HG03025 (cell line): Measurements from ENCODE around the gene RBP4.
"Not testable (repeated sequence)": the region's sequence is repeated elsewhere in the genome, so short reads cannot be mapped to it uniquely, and the experiment has no call there.

Experiments
- ATAC-seq: cut with Tn5 transposase; IDR thresholded peaks from one replicate; pipeline ENCODE4 v1.9.1; 2021; ENCODE audit warnings: mild to moderate bottlenecking, moderate library complexity; ENCODE audit not compliant: unreplicated experiment, low FRiP score

RBP4 gene

GRCh38 chr10:93568105-93568390 is 33.0 kb downstream of the RBP4 start:
- ATAC-seq, result no peak

- no peak for ATAC-seq
Observed at GRCh38 chr10:93567277-93568104, 33.5 kb downstream of the RBP4 start.

- no peak for ATAC-seq
Observed at GRCh38 chr10:93566435-93567276, 34.4 kb downstream of the RBP4 start, which contains the start of gene FFAR4. Gene FFAR4, plus strand, starts transcription at chr10:93566665. Its CDS starts 56 bp downstream, at chr10:93566721.

DNA sequence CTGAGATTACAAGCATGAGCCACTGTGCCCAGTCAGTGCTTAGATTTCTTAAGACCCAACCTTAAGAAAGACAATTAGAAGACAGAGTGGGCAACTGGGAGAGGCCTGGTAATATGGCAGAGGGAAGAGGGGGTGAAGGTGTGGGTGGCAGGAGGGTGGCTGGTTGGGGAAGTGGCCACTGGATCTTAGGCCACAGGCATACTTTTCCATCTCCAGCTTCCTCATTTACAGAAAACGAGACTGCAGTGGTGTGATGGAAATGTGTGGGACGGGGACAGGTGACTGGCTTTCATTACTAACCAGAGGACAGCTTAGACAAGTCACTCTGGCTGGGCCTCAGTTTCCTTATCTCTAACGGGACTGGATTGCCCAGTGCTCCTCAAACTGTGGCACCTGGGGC is 35.6 kb downstream of the RBP4 start:
- ATAC-seq, result no peak

DNA sequence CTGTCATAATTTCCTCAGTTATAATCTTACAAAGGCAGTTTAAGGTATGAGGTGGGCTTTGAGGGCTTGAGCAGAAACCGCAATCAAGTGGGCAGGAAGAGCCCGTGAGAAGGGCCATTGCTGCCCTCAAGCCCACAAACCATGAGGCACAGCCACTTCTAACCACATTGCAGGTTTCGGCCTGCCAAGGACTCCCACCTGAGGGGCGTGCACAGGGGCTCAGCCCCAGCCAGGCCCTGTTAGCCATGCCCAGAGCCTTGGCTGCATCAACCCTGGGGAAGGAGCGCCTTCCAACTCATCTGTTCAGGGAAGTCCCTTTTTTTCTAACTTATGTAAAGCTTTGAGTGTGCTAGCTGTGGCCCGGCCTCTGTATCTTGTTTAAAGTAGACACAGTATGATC is 40.5 kb downstream of the RBP4 start:
- no peak for ATAC-seq

DNA sequence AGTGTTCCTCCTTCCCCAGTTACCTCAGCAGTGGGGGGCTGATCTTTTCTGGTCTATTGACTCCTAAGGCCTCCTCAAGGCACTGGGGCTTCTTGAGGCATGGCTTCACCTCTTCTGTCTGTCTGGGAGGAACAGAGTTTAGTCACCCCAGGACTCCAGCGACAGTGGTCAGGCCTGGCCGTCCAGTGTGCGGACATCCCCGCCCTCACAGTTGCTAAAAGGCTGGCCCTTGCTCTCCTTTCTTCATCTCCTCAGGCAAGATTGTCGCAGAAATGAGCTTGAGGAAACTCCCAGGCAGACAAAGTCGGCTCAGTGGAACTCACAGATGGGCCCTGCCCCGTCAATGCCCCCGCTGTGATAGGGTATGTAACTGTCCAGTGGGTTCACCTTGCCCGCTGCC is 41.5 kb downstream of the RBP4 start:
- ATAC-seq, result no peak

DNA sequence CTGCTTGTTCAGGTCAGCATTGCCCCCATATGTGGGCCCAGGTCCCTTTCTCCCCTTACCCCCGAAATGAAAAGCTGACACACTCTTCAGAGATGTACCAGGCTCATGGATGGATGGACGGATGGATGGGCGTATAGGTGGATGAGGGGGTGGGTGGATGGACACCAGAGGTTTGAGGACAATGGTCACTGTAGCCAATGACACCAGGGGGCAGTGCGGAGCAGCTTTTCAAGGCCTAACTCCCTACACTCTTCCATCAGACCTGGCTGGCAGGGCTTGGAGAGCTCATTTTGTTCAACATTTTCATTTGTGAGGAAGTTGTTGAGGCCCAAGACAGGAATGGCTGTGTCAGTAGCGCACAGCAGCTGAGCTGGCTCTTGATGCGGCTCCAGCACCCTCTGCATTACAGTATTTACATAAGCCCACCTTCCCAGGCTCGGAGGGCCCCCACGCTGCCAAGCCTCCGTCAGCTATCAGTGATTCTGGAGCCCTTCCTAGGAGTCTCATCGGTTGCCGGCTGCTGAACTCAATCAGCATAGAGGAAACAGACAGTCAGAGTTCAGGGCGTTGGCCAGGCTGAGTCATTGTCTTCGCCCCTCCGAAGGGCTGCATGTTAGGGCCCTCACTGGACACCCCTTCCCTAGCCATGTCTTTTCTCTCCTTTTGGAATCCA is 46.1 kb downstream of the RBP4 start:
- ATAC-seq, result no peak

- ATAC-seq, result no peak
Observed at GRCh38 chr10:93554316-93554663, 46.7 kb downstream of the RBP4 start.

DNA sequence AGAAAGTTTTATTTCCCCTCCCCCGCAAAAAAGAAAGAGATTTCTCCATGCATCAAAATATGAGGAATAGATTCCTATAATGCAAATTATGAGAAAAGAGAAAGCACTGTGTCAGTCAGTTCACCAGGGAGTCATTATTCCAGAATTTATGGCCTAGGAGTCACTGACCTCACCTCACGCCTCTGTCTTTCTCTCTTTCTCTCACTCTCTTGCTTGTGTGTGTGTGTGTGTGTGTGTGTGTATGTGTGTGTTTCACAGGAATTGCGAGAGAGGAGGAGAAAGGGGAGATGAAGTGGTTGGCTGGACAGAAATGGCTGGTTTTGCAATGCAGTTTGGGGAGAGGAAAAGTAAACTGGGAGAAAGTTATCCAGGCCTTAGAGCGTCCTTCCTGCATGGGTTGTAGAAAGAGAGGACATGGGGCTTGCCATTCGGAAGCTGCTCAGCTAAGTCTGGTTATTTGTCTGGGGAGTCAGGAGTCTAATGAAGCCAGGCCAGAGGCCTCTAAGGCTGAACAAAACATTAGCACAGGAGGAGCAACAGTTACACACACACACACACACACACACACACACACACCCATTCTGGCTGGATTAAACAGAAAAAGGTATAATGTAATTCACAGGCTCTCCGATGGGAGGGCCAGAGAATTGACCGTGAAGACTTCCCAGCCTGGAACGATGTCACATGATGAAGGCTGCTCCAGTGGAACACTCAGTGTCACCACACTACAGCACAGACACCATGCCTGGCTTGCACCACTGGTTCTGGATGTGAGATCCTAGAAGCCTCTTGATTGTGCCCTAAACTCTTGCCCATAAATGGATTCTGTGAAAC is 47.3 kb downstream of the RBP4 start:
- ATAC-seq, result no peak

DNA sequence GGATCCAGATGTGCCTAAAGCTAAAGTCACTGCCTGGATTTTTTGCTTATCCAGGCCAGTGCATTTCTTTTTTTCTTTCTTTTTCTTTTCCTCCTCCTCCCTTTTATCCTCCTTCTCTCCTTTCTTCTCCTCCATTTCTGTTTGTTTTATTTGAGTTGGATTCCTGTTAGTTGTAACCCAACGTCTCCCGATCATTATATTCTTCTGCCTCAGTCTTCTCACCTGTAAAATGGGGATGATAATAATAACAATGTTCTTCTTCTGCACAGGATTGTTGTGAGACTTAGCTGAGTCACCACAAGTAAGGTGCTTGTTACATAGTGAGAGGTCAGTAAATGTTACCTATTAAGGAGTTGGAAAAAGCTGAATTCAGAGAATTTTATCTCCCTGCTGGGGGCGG is 48.3 kb downstream of the RBP4 start:
- ATAC-seq, result no peak

GRCh38 chr10:93550606-93551005 is 50.4 kb downstream of the RBP4 start:
- no peak for ATAC-seq

DNA sequence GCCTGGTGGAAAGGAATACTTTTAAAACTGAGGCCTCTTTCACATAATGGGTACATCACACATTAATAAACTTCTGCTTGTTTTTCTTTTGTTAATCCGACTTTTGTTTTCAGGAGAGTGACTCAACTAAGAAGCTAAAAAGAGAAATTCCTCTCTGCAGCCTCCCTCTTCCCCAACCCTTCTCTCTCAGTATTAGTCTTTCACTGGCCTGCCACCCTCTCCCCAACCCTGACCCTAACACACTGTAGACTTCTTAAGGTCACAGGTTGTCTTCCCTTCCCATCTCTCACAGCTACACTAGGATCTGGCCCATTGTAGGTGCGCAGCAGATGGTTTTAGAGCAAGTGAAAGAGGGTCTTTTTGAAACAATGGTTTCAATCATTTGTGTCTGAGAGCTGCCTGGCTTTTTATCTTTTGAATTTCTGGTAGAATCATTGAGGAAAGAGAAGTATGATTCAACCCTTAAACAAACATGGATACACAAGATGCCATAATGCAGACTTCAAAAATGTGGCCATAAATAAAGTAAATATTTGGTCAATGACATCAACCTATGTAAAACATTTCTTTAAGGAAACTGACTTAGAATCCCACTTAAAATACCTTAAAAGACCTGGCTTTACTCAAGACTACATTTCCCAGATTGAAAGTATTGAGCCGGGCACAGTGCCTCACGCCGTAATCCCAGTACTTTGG is 52.5 kb downstream of the RBP4 start:
- no peak for ATAC-seq

- ATAC-seq, result no peak
Observed at GRCh38 chr10:93547522-93547921, 53.5 kb downstream of the RBP4 start.

DNA sequence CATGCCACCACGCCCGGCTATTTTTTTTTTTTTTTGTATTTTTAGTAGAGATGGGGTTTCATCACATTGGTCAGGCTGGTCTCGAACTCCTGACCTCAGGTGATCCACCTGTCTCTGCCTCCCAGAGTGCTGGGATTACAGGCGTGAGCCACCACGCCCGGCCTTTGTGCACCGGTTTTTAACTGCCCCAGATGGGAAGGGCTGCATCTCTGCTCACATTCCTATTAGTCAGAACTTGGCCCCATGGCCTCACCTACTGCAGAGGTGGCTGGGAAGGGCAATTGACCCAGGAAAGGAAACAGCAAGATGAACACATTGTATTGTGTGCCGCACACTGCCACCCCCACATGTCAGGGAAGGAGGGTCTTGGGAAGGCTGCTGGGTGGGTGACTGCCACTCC is 54.0 kb downstream of the RBP4 start:
- ATAC-seq, result not testable (repeated sequence)

DNA sequence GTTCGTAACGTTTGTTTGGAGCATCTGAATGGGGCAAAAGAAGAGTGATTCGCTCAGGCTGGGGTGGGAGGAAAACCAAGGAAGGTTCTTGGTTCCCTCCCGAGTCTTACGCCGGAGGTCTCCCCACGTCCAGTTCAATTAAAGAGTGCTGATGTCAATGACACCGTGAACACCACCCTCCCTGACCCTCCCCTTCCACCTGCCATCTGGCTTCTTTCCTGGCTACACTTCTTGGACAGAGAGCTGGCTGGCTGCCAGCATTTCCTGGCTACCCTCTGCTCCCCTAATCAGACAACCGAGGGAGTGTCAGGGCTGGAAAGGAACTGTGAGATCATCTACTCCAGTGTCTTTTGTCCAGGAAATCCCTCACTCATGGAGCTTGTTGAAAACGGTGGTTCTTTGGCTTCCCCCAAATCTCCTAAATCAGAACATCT is 58.7 kb downstream of the RBP4 start:
- no peak for ATAC-seq
